HG02763 (cell line): Measurements from ENCODE around the gene RBMS3.
"Not testable (repeated sequence)": the region's sequence is repeated elsewhere in the genome, so short reads cannot be mapped to it uniquely, and the experiment has no call there.

Experiments
- ATAC-seq: cut with Tn5 transposase; IDR thresholded peaks from one replicate; pipeline ENCODE4 v1.9.1; 2021; ENCODE audit warnings: mild to moderate bottlenecking, moderate library complexity; ENCODE audit not compliant: unreplicated experiment

The RBMS3 gene

GRCh38 chr3:29649815-29650547 is 369.1 kb downstream of the RBMS3 start:
- peak; percentile 67 for ATAC-seq

GRCh38 chr3:29653680-29654079 is 372.8 kb downstream of the RBMS3 start:
- no peak for ATAC-seq

- no peak for ATAC-seq
These were observed 374.3 kb downstream of the RBMS3 start for GRCh38 chr3:29655015-29655747.

- ATAC-seq, result no peak
These were observed 384.8 kb downstream of the RBMS3 start for GRCh38 chr3:29665688-29666087.

- ATAC-seq, result no peak
These were observed 387.4 kb downstream of the RBMS3 start for GRCh38 chr3:29668233-29668632.

GRCh38 chr3:29668728-29669127 is 387.9 kb downstream of the RBMS3 start:
- no peak for ATAC-seq

DNA sequence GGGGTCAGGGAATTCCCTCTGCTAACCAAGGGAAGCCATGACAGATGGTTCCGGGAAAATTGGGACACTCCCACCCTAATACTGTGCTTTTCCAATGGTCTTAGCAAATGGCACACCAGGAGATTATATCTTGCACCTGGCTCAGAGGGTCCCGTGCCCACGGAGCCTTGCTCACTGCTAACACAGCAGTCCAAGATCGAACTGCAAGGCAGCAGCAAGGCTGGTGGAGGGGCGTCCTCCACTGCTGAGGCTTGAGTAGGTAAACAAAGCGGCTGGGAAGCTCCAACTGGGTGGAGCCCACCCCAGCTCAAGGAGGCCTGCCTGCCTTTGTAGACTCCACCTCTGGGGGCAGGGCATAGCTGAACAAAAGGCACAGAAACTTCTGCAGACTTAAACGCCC is 389.6 kb downstream of the RBMS3 start:
- ATAC-seq, result not testable (repeated sequence)

- no peak for ATAC-seq
These were observed 396.6 kb downstream of the RBMS3 start for GRCh38 chr3:29677421-29677820.

- no peak for ATAC-seq
These were observed 399.1 kb downstream of the RBMS3 start for GRCh38 chr3:29679944-29680343.

GRCh38 chr3:29683018-29683993 is 402.4 kb downstream of the RBMS3 start:
- peak; percentile 38 for ATAC-seq

DNA sequence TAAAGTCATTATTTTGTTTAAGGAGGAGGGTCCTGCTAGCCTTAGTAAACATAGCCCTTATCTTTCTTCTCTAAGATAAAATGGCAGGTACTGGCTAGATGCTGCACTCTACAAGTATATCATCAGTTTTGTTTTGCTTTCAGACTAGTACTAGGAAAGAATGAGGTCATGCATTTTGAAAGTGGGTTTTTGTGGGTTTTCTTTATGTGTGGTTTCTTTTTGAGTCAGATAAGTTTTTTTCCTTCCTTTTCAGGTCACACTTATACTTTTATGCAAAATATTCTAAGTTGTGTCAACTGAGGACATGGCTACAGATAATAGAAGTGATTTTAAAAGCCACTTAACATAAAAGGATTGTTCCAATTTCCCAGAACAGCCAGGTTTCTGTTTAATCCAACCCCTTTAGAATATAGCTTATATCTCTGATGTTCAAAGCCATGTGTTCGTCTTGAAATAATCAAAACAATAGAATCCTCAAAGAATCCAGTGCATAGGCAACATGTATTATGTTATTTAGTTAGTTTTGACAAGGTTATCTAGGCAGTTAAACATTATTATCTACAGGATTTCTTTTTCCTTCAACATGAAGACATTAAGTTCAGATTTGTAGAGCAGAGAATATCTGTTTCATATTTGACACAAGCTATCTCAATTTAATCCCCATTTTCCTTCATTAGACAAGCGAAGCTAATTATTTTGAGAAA is 406.2 kb downstream of the RBMS3 start:
- ATAC-seq, result peak; percentile 94

DNA sequence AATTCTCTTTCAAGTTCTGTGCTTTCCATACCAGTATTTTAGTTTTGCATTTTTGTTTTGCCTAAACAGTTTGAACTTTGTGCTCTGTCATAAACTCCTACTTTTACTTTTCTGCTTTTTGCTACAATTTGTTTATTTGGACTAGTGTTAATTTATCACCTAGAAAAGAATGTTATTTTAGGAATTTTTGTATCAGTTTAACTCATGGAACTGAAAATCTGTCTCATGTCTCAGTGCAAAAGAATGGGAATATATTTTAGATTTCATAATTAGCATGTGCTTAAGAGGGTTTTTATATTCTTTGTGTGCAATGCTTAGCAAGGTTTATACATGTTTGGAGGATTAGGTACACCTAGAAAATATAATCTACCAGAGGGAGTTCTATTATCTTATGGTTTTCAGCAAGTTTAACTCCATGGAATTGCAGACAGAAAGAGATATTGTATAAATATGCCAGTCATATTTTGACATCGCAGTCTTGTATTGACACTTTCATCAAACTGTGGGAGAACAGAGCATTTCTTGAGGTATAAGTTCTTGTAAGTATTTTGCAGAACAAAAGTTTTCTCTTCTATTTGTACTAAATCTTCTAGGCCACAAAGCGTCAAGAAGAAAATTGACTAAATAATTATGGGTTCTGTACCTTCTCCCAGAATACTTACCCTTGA is 409.9 kb downstream of the RBMS3 start:
- ATAC-seq, result no peak

- ATAC-seq, result no peak
These were observed 413.0 kb downstream of the RBMS3 start for GRCh38 chr3:29693863-29694262.

- ATAC-seq, result no peak
These were observed 413.5 kb downstream of the RBMS3 start for GRCh38 chr3:29694331-29694730.

GRCh38 chr3:29694783-29695182 is 413.9 kb downstream of the RBMS3 start:
- ATAC-seq, result no peak

DNA sequence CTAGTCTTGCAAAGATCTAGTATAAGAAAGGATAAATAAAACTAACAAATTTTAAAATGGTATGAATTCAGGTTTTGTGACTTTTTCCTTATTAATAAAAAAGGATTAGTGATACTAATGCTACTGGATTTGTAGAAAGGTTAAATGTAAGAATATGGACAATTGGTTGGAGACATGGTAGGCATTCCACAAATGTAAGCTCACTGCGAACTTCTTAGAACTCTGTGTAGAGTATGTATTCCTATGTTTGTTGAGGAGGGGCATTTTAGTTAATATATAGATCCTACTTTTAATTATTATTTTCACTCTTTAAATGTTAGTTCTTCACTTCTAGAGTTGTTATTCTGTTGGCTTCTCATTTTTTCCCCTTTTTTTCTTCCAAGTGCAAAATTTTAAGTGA is 414.3 kb downstream of the RBMS3 start:
- ATAC-seq, result no peak

- no peak for ATAC-seq
These were observed 414.9 kb downstream of the RBMS3 start for GRCh38 chr3:29695643-29696198.

DNA sequence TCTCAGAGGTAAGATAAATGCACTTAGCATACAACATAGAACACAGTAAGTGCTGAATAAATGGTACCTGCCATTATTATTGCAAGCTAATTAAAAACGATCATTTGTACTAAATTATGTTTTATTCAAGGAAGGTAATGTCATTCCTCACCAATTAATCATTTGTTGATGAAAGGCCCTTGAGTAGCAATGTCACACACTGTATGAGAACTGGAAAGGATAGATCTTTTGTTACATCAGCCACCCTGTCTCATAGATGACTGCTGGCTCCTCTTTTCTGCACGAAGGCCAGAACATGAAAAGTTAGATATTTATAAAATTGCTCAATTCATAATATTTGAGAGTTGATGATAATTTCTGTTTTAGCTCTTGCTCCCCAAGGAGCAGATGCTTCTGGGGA is 415.4 kb downstream of the RBMS3 start:
- ATAC-seq, result no peak

GRCh38 chr3:29697989-29698388 is 417.1 kb downstream of the RBMS3 start:
- no peak for ATAC-seq

DNA sequence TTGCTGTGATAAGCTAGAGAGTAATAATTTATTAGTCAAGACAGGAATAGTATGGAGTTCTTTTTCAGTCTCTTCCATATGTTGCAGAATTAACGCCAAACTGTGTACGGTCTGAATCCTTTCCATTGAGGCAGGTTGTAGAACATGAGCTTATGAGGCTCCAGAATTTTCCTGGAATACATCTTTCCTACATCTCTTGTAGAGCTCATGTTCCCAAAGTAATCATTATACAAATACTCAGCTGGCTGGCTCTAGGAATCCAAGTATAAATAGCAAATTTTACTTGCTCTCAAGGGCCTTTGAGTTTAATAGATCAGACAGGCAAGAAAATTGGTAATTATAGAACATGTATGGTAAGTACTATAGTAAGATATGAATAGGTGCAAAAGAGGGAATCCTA is 419.4 kb downstream of the RBMS3 start:
- no peak for ATAC-seq
